ENCODE results near the gene SPSB4.

GRCh38 chr3:141063831-141064230 lies 12.7 kb downstream of the SPSB4 start:
- TF ChIP-seq ZNF311 (tag by site-specific recombination; IDR thresholded peaks at IDR 0.05; ENCODE audit: borderline replicate concordance): no peak
- TF ChIP-seq CTCF (tag by site-specific recombination; IDR thresholded peaks at IDR 0.05): no peak
- TF ChIP-seq ZBTB1 (tag by site-specific recombination; IDR thresholded peaks at IDR 0.05): no peak
- TF ChIP-seq ZNF114 (tag by site-specific recombination; IDR thresholded peaks at IDR 0.05): no peak
- TF ChIP-seq ZNF292 (tag by site-specific recombination; IDR thresholded peaks at IDR 0.05; ENCODE audit: borderline replicate concordance, low read depth): no peak
- no peak for TF ChIP-seq ZSCAN23 (tag by site-specific recombination; IDR thresholded peaks at IDR 0.05)
- TF ChIP-seq OSR2 (tag by site-specific recombination; IDR thresholded peaks at IDR 0.05): no peak
- no peak for TF ChIP-seq ZNF121 (tag by site-specific recombination; IDR thresholded peaks at IDR 0.05)
- TF ChIP-seq REPIN1 (tag by site-specific recombination; IDR thresholded peaks at IDR 0.05; ENCODE audit: low read depth): no peak
- TF ChIP-seq ZNF174 (tag by site-specific recombination; IDR thresholded peaks at IDR 0.05): no peak
- no peak for TF ChIP-seq REST (tag by site-specific recombination; IDR thresholded peaks at IDR 0.05)
- TF ChIP-seq ZNF274 (IDR thresholded peaks at IDR 0.05; ENCODE audit: low read length): no peak
- no peak for TF ChIP-seq ZNF274 (tag by site-specific recombination; IDR thresholded peaks at IDR 0.05; ENCODE audit: borderline replicate concordance)
- no peak for TF ChIP-seq ZNF677 (tag by site-specific recombination; IDR thresholded peaks at IDR 0.05)
